Activated T-helper 2 cell treated with anti-CD3 and anti-CD28 coated beads, Interferon-gamma antibody, Interleukin-2, Interleukin-4, amounts not matched to agents 10 μg/mL and 5 μg/mL and 100 μg/mL, durations not matched to agents 14 hours and 24 hours and 36 hours (primary cell): ENCODE results near the gene CPE. TPM values are rescaled to one million over a fixed set of nuclear protein-coding genes. Genes with fewer than 3 reads are reported as not detected.

Experiments
- DNase-seq: peaks from one replicate; pipeline ENCODE4 v3.0.0; 2021; ENCODE audit warnings: low spot score
- H3K27ac Mint-ChIP-seq: one replicate; pipeline ENCODE4 v1.8.0; 2021; ENCODE audit warnings: mixed read lengths
- H3K27me3 Mint-ChIP-seq: one replicate; pipeline ENCODE4 v1.8.0; 2021; ENCODE audit warnings: low read depth, mixed read lengths
- H3K36me3 Mint-ChIP-seq: one replicate; pipeline ENCODE4 v1.8.0; 2021; ENCODE audit warnings: low read depth, mixed read lengths
- H3K4me1 Mint-ChIP-seq: one replicate; pipeline ENCODE4 v1.8.0; 2021; ENCODE audit warnings: low read depth, mixed read lengths
- H3K4me3 Mint-ChIP-seq: one replicate; pipeline ENCODE4 v1.8.0; 2021; ENCODE audit warnings: low read depth, mild to moderate bottlenecking, moderate library complexity, mixed read lengths
- H3K9me3 Mint-ChIP-seq: one replicate; pipeline ENCODE4 v1.8.0; 2021; ENCODE audit warnings: mixed read lengths
- intact Hi-C: fragments of 100-400 bp; cut with micrococcal nuclease; formaldehyde crosslinking; loops from one replicate; pipeline ENCODE4 v1.15.1; 2023
- total RNA-seq: library from RNA; stranded (reverse); gene quantifications from 2 replicates; pipeline ENCODE4 v1.2.3, GENCODE V29; 2022

The CPE gene
- total RNA-seq, 1 donor from 2014 or later: 0.30 TPM

- intact Hi-C loops: no loop called here
- peaks cover 11% of the 10 kb centered on the region for H3K27me3 Mint-ChIP-seq
- no peak for DNase-seq
- no peak overlapping the region for H3K4me3 Mint-ChIP-seq
- H3K9me3 Mint-ChIP-seq: no peaks in the 10 kb centered on the region
- H3K27ac Mint-ChIP-seq: no peak overlapping the region
- no peaks in the 10 kb centered on the region for H3K4me1 Mint-ChIP-seq
- no peaks in the 10 kb centered on the region for H3K36me3 Mint-ChIP-seq
Observed at GRCh38 chr4:165393704-165394103, 14.9 kb downstream of the CPE start.

DNA sequence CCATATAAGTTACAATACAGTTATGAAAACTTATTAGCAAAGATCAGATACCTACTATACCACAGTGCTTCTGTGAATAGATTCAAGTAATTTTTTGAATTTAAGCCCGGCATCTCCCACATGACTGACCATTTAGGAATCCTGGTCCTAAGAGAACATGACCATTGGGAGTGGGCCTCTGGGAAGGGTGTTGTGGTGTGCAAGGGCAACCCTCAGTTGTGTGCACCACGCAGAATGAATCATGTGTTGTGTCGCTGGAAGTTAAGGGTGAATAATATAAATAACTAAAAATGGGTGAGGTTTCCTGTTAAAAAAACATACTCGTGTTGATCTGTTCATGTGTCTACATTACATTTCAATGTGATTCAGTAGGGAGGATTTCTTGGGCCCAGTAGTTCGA is 15.5 kb downstream of the CPE start:
- Mint-ChIP-seq H3K9me3 (no peaks in the 10 kb centered on the region), H3K4me1 (no peaks in the 10 kb centered on the region), H3K27ac (no peak overlapping the region), H3K4me3 (no peak overlapping the region), H3K27me3 (peaks cover 11% of the 10 kb centered on the region), H3K36me3 (no peaks in the 10 kb centered on the region)
- intact Hi-C loops: no loop called here
- no peak for DNase-seq

GRCh38 chr4:165398570-165398969 is 19.8 kb downstream of the CPE start:
- DNase-seq: no peak
- Mint-ChIP-seq H3K27ac (no peak overlapping the region), H3K27me3 (peaks cover 13% of the 10 kb centered on the region), H3K36me3 (no peaks in the 10 kb centered on the region), H3K4me3 (no peak overlapping the region), H3K4me1 (no peaks in the 10 kb centered on the region), H3K9me3 (no peaks in the 10 kb centered on the region)
- intact Hi-C loops: no loop called here

DNA sequence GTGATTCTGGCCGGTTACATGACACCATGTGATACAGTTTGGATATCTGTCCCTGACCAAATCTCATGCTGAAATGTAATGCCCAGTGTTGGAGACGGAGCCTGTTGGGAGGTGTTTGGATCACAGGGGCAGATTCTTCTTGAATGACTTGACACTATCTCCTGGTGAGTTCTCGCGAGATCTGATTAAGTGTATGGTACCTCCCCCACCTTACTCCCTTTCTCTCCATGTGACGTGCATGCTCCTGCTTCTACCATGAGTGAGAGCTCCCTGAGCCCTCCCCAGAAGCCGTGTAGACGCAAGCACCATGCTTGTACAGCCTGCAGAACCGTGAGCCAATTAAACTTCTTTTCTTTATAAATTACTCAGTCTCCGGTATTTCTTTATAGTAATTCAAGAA is 23.6 kb downstream of the CPE start:
- Mint-ChIP-seq H3K36me3 (no peaks in the 10 kb centered on the region), H3K9me3 (no peaks in the 10 kb centered on the region), H3K4me3 (no peak overlapping the region), H3K4me1 (no peaks in the 10 kb centered on the region), H3K27ac (no peak overlapping the region), H3K27me3 (peaks cover 15% of the 10 kb centered on the region)
- intact Hi-C loops: no loop called here
- no peak for DNase-seq

DNA sequence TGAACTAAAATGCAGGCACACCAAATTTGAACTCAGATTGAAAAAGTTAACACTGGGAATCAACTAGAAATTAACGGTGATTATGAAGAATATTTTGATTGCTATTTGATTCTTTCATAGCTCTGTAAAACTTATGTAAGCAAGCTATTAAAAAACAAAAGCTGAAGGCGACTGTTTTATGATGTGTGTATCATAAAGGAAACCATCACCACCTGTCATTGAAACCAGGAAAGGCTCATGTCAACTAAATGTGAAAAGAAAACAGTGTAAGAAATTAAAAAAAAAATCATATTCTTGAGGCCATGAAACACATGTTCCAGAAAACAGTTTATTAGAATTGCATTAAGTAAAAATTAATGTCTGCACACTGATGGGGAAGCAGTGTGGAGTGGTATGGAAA is 24.2 kb downstream of the CPE start:
- H3K9me3 Mint-ChIP-seq: no peaks in the 10 kb centered on the region
- intact Hi-C loops: no loop called here
- H3K4me1 Mint-ChIP-seq: no peaks in the 10 kb centered on the region
- DNase-seq: no peak
- no peak overlapping the region for H3K27ac Mint-ChIP-seq
- H3K27me3 Mint-ChIP-seq: peaks cover 16% of the 10 kb centered on the region
- H3K36me3 Mint-ChIP-seq: no peaks in the 10 kb centered on the region
- H3K4me3 Mint-ChIP-seq: no peak overlapping the region

DNA sequence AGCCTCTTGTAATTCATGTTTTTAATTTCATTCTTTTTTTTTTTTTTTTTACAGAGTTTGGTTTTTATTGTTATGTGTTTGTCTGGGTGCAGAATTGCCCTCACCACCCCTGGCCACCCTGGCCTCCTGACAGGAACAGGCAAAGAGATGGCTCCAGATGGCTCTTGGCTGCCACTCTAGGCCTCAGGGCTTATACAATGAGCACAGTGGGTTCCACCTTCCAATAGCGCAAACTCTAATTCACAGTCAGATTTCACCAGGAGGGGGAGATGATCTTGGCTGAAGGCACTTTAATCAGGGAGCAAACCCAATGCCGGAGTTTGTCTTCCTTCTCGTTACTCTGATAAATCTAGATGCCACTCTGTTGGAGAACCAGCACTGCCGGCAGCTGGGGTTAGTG is 24.8 kb downstream of the CPE start:
- Mint-ChIP-seq H3K27me3 (peaks cover 16% of the 10 kb centered on the region), H3K9me3 (no peaks in the 10 kb centered on the region), H3K4me1 (no peaks in the 10 kb centered on the region), H3K4me3 (no peak overlapping the region), H3K36me3 (no peaks in the 10 kb centered on the region), H3K27ac (no peak overlapping the region)
- no peak for DNase-seq
- intact Hi-C loops: no loop called here

DNA sequence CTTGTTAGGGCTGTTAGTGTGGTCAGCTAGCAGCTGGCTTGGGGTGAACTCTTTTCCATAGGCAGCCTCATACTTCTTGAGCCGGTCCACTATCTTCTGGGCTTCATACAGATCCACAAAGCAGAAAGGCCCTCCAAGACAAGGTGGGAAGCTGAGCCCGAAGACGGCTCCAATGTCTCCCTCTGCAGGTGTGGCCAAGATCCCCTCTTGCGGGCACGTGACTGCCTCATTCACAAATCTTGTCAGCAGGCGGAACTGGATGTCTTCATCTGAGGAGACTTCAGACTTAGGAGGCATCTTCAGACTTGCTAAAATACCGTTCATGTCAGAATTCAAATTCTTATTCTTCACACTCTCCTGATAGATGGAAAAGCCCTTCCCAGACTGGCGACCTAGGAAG is 25.3 kb downstream of the CPE start:
- Mint-ChIP-seq H3K4me3 (no peak overlapping the region), H3K4me1 (no peaks in the 10 kb centered on the region), H3K36me3 (no peaks in the 10 kb centered on the region), H3K27me3 (peaks cover 16% of the 10 kb centered on the region), H3K9me3 (no peaks in the 10 kb centered on the region), H3K27ac (no peak overlapping the region)
- intact Hi-C loops: no loop called here
- no peak for DNase-seq

DNA sequence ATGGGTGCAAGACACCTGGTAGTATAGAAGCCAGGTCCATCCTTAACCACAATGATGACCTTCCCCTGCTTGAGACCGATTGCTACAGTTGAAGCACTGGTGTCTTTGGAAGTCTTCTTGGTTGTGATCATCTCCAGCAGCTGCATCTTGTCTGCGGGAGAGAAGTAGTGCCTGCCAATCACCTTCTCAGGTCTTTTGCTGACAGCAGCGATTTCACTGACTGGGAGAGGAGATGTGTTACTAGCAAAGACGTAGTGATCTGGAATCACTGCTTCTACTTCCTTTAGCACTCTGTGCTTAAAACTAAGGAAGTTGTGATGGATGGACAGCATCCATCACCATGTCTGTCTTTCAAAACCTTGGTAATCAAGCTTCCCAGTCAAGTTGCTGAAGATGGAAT is 25.9 kb downstream of the CPE start:
- no peaks in the 10 kb centered on the region for H3K36me3 Mint-ChIP-seq

GRCh38 chr4:165410214-165410613 is 31.4 kb downstream of the CPE start:
- Mint-ChIP-seq H3K9me3 (no peaks in the 10 kb centered on the region), H3K4me1 (no peaks in the 10 kb centered on the region), H3K27ac (no peak overlapping the region), H3K36me3 (no peaks in the 10 kb centered on the region), H3K27me3 (peaks cover 5% of the 10 kb centered on the region), H3K4me3 (no peak overlapping the region)
- intact Hi-C loops: no loop called here
- no peak for DNase-seq

More for the DNA sequence above, 25.9 kb downstream of the CPE start:
- DNase-seq: no peak
- Mint-ChIP-seq H3K4me3 (no peak overlapping the region), H3K27ac (no peak overlapping the region), H3K27me3 (peaks cover 12% of the 10 kb centered on the region), H3K4me1 (no peaks in the 10 kb centered on the region), H3K9me3 (no peaks in the 10 kb centered on the region)
- intact Hi-C loops: no loop called here

DNA sequence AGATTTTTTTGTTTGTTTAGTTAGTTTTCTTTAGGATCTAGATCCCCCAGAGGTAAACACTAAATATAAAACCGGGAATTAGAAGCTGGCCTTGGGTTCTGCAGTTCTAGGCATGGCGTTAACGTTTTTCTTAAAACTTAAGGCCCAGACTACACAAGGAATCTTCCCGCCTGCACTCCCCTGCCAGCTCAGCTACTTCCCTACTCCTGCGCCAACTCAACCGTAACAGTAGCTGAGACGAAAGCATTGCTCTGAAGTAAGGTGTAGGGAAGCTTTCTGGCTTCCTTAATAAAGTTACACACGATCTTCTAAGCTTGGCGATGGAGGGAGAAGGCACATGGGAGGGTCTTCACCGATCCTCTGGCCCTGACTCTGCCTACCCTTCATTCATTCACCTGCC is 37.1 kb downstream of the CPE start:
- peaks cover 12% of the 10 kb centered on the region for H3K27me3 Mint-ChIP-seq
- H3K36me3 Mint-ChIP-seq: no peaks in the 10 kb centered on the region
- H3K4me1 Mint-ChIP-seq: no peaks in the 10 kb centered on the region
- no peak for DNase-seq
- H3K27ac Mint-ChIP-seq: no peak overlapping the region
- H3K4me3 Mint-ChIP-seq: no peak overlapping the region
- no peaks in the 10 kb centered on the region for H3K9me3 Mint-ChIP-seq
- intact Hi-C loops: no loop called here

GRCh38 chr4:165418073-165418472 is 39.3 kb downstream of the CPE start:
- no peaks in the 10 kb centered on the region for H3K9me3 Mint-ChIP-seq
- H3K4me3 Mint-ChIP-seq: no peak overlapping the region
- H3K4me1 Mint-ChIP-seq: no peaks in the 10 kb centered on the region
- no peak overlapping the region for H3K27ac Mint-ChIP-seq
- H3K27me3 Mint-ChIP-seq: peaks cover 10% of the 10 kb centered on the region
- H3K36me3 Mint-ChIP-seq: no peaks in the 10 kb centered on the region
- intact Hi-C loops: no loop called here
- no peak for DNase-seq

GRCh38 chr4:165425629-165426028 is 46.8 kb downstream of the CPE start:
- no peak for DNase-seq
- Mint-ChIP-seq H3K4me3 (no peak overlapping the region), H3K9me3 (no peaks in the 10 kb centered on the region), H3K27me3 (peaks cover 4% of the 10 kb centered on the region), H3K27ac (no peak overlapping the region), H3K4me1 (no peaks in the 10 kb centered on the region), H3K36me3 (no peaks in the 10 kb centered on the region)
- intact Hi-C loops: no loop called here

GRCh38 chr4:165426331-165426730 is 47.5 kb downstream of the CPE start:
- Mint-ChIP-seq H3K9me3 (no peaks in the 10 kb centered on the region), H3K36me3 (no peaks in the 10 kb centered on the region), H3K4me3 (no peak overlapping the region), H3K4me1 (no peaks in the 10 kb centered on the region), H3K27me3 (peaks cover 4% of the 10 kb centered on the region), H3K27ac (no peak overlapping the region)
- no peak for DNase-seq
- intact Hi-C loops: no loop called here

DNA sequence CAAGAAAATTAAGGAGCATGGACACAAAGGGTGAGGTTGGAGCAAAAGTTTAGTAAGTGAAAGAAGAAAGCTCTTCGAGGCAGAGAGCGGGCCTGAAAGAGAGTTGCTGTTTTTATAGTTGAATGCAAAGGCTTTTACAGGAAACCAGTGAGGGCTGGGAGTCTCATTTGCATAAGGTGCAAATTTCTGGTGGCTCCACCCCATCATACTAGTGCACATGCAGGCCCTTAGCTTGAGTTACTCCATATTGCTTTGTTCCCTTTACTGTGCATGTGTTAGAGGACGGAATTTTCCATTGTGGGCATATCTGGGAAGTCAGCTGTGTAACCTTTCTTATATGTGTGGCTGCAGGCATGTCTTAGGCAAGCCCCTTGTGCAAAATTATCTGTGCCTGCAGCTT is 48.0 kb downstream of the CPE start:
- Mint-ChIP-seq H3K9me3 (no peaks in the 10 kb centered on the region), H3K36me3 (no peaks in the 10 kb centered on the region), H3K27me3 (peaks cover 5% of the 10 kb centered on the region), H3K4me3 (no peak overlapping the region), H3K4me1 (no peaks in the 10 kb centered on the region), H3K27ac (no peak overlapping the region)
- intact Hi-C loops: no loop called here
- DNase-seq: no peak
